ENCODE measurements around the gene PTPRD.

The PTPRD gene

DNA sequence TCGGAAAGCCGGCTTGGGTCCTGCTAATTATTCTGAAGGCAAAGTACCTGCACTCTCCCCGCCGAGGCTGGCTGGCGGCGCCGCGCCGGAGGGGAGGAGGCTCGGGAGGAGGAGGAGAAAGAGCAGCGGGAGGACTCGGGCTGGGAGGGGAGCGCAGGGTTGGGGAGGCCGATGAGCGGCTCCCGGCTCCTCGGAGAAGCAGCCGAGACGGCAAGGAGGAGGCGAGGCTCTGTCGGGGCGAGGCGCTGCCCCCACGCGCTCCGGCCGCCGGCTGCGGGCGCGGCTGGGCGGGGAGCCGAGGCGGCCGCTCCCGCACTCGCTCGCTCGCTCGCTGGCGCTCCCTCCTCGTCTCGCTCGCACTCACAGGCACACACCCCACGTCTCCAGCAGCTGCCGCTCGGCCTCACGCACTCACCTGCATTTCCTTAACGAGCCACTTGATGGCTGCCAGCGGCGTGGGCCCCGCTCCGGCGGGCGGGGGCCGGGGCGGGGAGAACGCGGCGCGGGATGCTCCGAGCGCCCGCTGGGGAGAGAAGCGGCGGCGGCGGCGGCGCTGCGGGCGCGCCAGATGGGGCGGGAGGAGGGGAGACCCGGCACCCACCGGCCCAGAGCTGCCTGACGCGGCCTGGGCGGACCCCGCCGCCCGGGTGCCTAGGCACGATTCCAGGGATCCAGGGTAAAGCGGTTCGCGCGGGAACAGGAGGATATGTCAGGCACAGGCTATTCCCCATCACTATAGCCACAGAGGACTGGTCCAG is at the start of gene PTPRD:
Gene PTPRD (minus strand): TSS at position 362 of the 758 bp plus-strand sequence.
- Histone ChIP-seq H3K9me3 (ENCODE audit: control insufficient read depth in 2 of 2, low read length in 2 of 2) (no peaks in the 10 kb centered on the region), H3K27ac (ENCODE audit: low read length) (no peak within 1 kb of the TSS), H3K27me3 (ENCODE audit: control insufficient read depth in 1 of 2, insufficient read depth in 2 of 2, low read length in 2 of 2) (peaks cover 17 to 46% of the 10 kb centered on the region in 2 donors), H3K4me1 (ENCODE audit: control insufficient read depth, insufficient read depth, low read length) (peaks cover 6% of the 10 kb centered on the region), H3K4me3 (ENCODE audit: low read length in 2 of 2) (peak within 1 kb of the TSS; percentile 57 to 65), H3K9ac (ENCODE audit: low read length in 2 of 2) (no peak within 1 kb of the TSS), H3K36me3 (ENCODE audit: control insufficient read depth in 2 of 2, insufficient read depth in 2 of 2, low read length in 2 of 2) (no peaks in the 10 kb centered on the region)

GRCh38 chr9:10661994-10662393 is 49.2 kb upstream of the PTPRD start:
- Histone ChIP-seq H3K4me1 (ENCODE audit: control insufficient read depth, insufficient read depth, low read length) (no peaks in the 10 kb centered on the region), H3K9me3 (ENCODE audit: control insufficient read depth in 2 of 2, low read length in 2 of 2) (no peaks in the 10 kb centered on the region), H3K9ac (ENCODE audit: low read length in 2 of 2) (no peak overlapping the region), H3K27me3 (ENCODE audit: control insufficient read depth in 1 of 2, insufficient read depth in 2 of 2, low read length in 2 of 2) (no peaks in the 10 kb centered on the region), H3K36me3 (ENCODE audit: control insufficient read depth in 2 of 2, insufficient read depth in 2 of 2, low read length in 2 of 2) (no peaks in the 10 kb centered on the region), H3K4me3 (ENCODE audit: low read length in 2 of 2) (no peak overlapping the region), H3K27ac (ENCODE audit: low read length) (no peak overlapping the region)

- Histone ChIP-seq H3K27ac (ENCODE audit: low read length) (no peak overlapping the region), H3K9me3 (ENCODE audit: control insufficient read depth in 2 of 2, low read length in 2 of 2) (no peaks in the 10 kb centered on the region), H3K9ac (ENCODE audit: low read length in 2 of 2) (no peak overlapping the region), H3K4me1 (ENCODE audit: control insufficient read depth, insufficient read depth, low read length) (no peaks in the 10 kb centered on the region), H3K4me3 (ENCODE audit: low read length in 2 of 2) (no peak overlapping the region), H3K27me3 (ENCODE audit: control insufficient read depth in 1 of 2, insufficient read depth in 2 of 2, low read length in 2 of 2) (no peaks in the 10 kb centered on the region), H3K36me3 (ENCODE audit: control insufficient read depth in 2 of 2, insufficient read depth in 2 of 2, low read length in 2 of 2) (no peaks in the 10 kb centered on the region)
These were observed 48.6 kb upstream of the PTPRD start for GRCh38 chr9:10661376-10661775.

DNA sequence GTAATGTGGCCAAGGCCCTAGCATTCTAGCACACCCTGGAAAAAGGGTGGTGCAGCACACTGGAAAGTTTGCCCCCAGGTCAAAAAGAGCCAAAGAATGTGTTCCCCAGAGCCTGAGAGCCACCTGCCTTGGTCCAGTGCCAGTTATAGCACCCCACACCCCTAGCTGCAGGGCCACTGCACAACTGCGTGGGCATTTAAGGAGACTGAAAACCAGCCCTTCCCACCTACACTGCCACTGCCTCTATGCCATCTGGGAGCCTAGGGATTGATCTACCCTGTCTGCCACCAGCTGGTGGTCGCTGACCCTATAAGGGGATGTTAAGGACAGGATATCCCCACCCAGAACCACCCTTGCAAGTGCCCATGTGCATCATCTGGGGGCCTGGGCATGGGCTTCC is 38.2 kb upstream of the PTPRD start:
- Histone ChIP-seq H3K27ac (ENCODE audit: low read length) (no peak overlapping the region), H3K9me3 (ENCODE audit: control insufficient read depth in 2 of 2, low read length in 2 of 2) (peaks cover 3 to 9% of the 10 kb centered on the region in 2 donors), H3K9ac (ENCODE audit: low read length in 2 of 2) (no peak overlapping the region), H3K36me3 (ENCODE audit: control insufficient read depth in 2 of 2, insufficient read depth in 2 of 2, low read length in 2 of 2) (no peaks in the 10 kb centered on the region), H3K27me3 (ENCODE audit: control insufficient read depth in 1 of 2, insufficient read depth in 2 of 2, low read length in 2 of 2) (no peaks in the 10 kb centered on the region), H3K4me3 (ENCODE audit: low read length in 2 of 2) (no peak overlapping the region), H3K4me1 (ENCODE audit: control insufficient read depth, insufficient read depth, low read length) (no peaks in the 10 kb centered on the region)

GRCh38 chr9:10649076-10649475 is 36.3 kb upstream of the PTPRD start:
- H3K36me3 ChIP-seq (ENCODE audit: control insufficient read depth in 2 of 2, insufficient read depth in 2 of 2, low read length in 2 of 2), result no peaks in the 10 kb centered on the region

DNA sequence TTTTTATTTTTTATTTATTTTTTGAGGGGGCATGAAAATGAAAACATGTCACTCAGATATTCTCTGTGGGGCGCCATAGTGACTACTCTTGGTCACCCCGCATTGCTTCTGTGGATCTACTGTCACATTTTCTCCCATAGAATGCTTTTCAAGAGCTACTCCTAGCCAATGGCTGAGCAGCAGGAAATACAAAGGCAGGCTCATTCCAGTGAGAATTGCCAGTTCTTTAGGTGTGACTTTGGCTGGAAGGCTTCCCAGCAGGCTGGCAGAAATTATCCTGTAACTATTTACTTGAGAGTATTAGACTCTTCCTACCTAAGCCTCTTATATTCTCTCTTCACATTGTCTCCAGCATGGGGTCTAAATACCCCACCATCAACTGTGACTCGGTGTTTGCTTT is 21.0 kb upstream of the PTPRD start:
- H3K36me3 ChIP-seq (ENCODE audit: control insufficient read depth in 2 of 2, insufficient read depth in 2 of 2, low read length in 2 of 2), result no peaks in the 10 kb centered on the region
- H3K4me3 ChIP-seq (ENCODE audit: low read length in 2 of 2), result no peak overlapping the region
- no peaks in the 10 kb centered on the region for H3K9me3 ChIP-seq (ENCODE audit: control insufficient read depth in 2 of 2, low read length in 2 of 2)
- no peaks in the 10 kb centered on the region for H3K27me3 ChIP-seq (ENCODE audit: control insufficient read depth in 1 of 2, insufficient read depth in 2 of 2, low read length in 2 of 2)
- no peaks in the 10 kb centered on the region for H3K4me1 ChIP-seq (ENCODE audit: control insufficient read depth, insufficient read depth, low read length)
- H3K9ac ChIP-seq (ENCODE audit: low read length in 2 of 2), result no peak overlapping the region
- H3K27ac ChIP-seq (ENCODE audit: low read length), result no peak overlapping the region

More at GRCh38 chr9:10649076-10649475, 36.3 kb upstream of the PTPRD start:
- Histone ChIP-seq H3K4me1 (ENCODE audit: control insufficient read depth, insufficient read depth, low read length) (no peaks in the 10 kb centered on the region), H3K27me3 (ENCODE audit: control insufficient read depth in 1 of 2, insufficient read depth in 2 of 2, low read length in 2 of 2) (no peaks in the 10 kb centered on the region), H3K4me3 (ENCODE audit: low read length in 2 of 2) (no peak overlapping the region), H3K9ac (ENCODE audit: low read length in 2 of 2) (no peak overlapping the region), H3K9me3 (ENCODE audit: control insufficient read depth in 2 of 2, low read length in 2 of 2) (peaks cover 3 to 9% of the 10 kb centered on the region in 2 donors), H3K27ac (ENCODE audit: low read length) (no peak overlapping the region)

DNA sequence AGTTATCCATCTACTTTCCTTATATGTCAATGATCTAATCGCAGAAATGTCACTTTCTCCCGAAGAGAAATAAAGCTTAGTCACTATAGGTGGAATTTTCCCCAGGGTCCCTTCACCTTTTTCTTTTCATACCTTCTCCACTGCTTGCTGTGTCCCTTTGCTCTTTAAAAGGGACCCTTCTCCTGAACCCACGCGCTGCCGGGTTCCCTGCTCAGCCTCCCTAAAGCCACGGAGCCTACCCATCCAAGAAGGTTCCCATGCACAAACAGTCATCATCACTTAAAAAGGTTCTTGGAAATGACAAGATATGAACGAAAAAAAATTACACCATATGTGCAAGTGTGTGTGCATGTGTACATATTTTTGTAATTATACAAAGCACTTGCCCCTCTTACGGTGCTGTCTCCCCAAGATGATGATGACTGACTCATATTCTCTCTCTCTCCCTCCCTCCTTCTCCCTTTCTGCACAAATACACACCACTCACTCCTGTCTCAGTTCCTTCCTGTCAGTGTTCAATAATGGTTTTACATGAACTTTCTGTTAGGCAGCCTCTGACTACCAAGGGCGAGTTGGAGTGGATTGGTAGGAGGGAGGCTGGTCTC is 1.5 kb upstream of the PTPRD start:
- no peak overlapping the region for H3K27ac ChIP-seq (ENCODE audit: low read length)
- no peak overlapping the region for H3K4me3 ChIP-seq (ENCODE audit: low read length in 2 of 2)
- no peaks in the 10 kb centered on the region for H3K9me3 ChIP-seq (ENCODE audit: control insufficient read depth in 2 of 2, low read length in 2 of 2)
- H3K36me3 ChIP-seq (ENCODE audit: control insufficient read depth in 2 of 2, insufficient read depth in 2 of 2, low read length in 2 of 2), result no peaks in the 10 kb centered on the region
- peaks cover 19 to 46% of the 10 kb centered on the region in 2 donors for H3K27me3 ChIP-seq (ENCODE audit: control insufficient read depth in 1 of 2, insufficient read depth in 2 of 2, low read length in 2 of 2)
- peaks cover 6% of the 10 kb centered on the region for H3K4me1 ChIP-seq (ENCODE audit: control insufficient read depth, insufficient read depth, low read length)
- H3K9ac ChIP-seq (ENCODE audit: low read length in 2 of 2), result no peak overlapping the region

DNA sequence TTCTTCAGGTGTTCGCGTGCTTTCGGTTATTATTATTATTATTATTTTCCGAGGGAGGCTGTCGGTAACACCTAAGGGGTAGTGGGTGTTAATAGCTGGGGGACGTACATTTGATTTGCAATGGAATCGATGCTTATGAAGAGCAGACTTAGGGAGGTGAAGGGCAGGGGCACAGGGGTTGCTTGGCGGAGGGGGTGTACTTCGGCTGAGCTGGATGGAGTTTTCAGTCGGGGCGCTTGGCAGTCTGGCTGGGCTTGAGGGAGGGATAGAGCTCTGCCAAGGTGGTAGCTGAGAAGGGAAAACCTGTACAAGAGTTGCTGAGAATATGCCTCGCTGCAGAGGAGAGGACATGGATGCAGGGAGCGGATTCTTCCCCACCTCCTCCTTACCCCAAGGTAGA is 617 bp upstream of the PTPRD start:
- H3K4me3 ChIP-seq (ENCODE audit: low read length in 2 of 2), result peak overlapping the region; percentile 36 to 57
- H3K27ac ChIP-seq (ENCODE audit: low read length), result no peak overlapping the region
- no peak overlapping the region for H3K9ac ChIP-seq (ENCODE audit: low read length in 2 of 2)

DNA sequence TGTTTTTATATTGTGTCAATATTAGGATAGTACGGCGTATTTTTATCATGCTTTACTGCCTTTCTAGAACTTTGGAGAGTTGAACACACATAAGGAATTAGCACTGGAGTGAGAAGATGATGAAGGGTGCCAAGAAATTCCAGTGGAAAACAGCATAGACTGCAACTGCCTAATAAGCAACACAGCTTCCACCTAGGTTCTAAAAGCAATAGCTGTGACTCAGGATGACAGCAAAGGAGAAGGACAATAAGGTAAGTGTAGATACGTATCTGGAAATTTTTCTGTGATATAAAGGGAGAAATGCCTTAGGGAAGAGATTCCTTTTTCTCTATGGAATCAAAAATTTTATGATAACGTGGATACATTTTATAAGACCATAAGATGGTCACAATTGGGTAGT is 7.4 kb downstream of the PTPRD start:
- no peak overlapping the region for H3K4me3 ChIP-seq (ENCODE audit: low read length in 2 of 2)

More for the DNA sequence above, 617 bp upstream of the PTPRD start:
- Histone ChIP-seq H3K27me3 (ENCODE audit: control insufficient read depth in 1 of 2, insufficient read depth in 2 of 2, low read length in 2 of 2) (peaks cover 17 to 46% of the 10 kb centered on the region in 2 donors), H3K9me3 (ENCODE audit: control insufficient read depth in 2 of 2, low read length in 2 of 2) (no peaks in the 10 kb centered on the region), H3K4me1 (ENCODE audit: control insufficient read depth, insufficient read depth, low read length) (peaks cover 6% of the 10 kb centered on the region), H3K36me3 (ENCODE audit: control insufficient read depth in 2 of 2, insufficient read depth in 2 of 2, low read length in 2 of 2) (no peaks in the 10 kb centered on the region)

DNA sequence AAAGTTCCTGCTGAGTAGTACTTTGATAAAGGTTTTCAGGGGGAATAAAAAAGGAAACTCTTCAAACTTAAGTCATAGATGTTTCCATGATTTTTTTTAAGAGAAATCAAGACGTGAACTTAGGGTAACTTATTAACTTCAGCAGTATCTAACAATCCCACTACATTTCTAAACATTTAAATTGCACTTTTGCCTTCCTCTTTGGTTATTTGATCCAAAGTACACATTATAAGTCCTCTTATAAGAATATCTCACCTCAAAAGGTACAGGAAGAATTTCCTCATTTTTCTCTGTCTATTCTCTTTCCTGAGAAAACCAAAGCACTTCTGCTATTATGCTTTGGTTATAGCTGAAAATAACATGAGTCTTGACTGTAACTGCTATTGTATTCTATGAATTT is 7.9 kb downstream of the PTPRD start:
- H3K27me3 ChIP-seq (ENCODE audit: control insufficient read depth in 1 of 2, insufficient read depth in 2 of 2, low read length in 2 of 2), result no peaks in the 10 kb centered on the region
- no peak overlapping the region for H3K4me3 ChIP-seq (ENCODE audit: low read length in 2 of 2)

More for the DNA sequence above, 7.4 kb downstream of the PTPRD start:
- H3K9me3 ChIP-seq (ENCODE audit: control insufficient read depth in 2 of 2, low read length in 2 of 2), result no peaks in the 10 kb centered on the region
- H3K27me3 ChIP-seq (ENCODE audit: control insufficient read depth in 1 of 2, insufficient read depth in 2 of 2, low read length in 2 of 2), result no peaks in the 10 kb centered on the region
- no peaks in the 10 kb centered on the region for H3K4me1 ChIP-seq (ENCODE audit: control insufficient read depth, insufficient read depth, low read length)
- H3K27ac ChIP-seq (ENCODE audit: low read length), result no peak overlapping the region
- H3K36me3 ChIP-seq (ENCODE audit: control insufficient read depth in 2 of 2, insufficient read depth in 2 of 2, low read length in 2 of 2), result no peaks in the 10 kb centered on the region
- H3K9ac ChIP-seq (ENCODE audit: low read length in 2 of 2), result no peak overlapping the region

DNA sequence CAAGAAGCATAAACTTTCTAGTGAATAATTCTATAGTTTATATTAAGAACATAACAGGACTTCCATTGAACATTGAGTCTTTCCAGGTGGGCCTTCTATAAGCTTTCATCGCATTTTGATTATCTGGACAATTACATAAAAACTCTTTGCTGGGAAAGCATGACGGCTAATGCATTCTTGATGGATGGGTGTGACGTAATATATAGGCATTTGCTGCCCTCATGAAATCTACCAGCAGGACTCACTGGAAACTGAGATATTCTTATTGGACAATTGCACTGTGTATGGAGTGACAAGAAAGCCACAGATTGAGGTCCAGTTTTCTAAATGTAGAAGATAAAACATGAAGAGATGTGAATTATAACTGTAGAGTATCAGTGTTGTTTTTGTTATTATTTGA is 15.0 kb downstream of the PTPRD start:
- no peaks in the 10 kb centered on the region for H3K9me3 ChIP-seq (ENCODE audit: control insufficient read depth in 2 of 2, low read length in 2 of 2)
- H3K36me3 ChIP-seq (ENCODE audit: control insufficient read depth in 2 of 2, insufficient read depth in 2 of 2, low read length in 2 of 2), result no peaks in the 10 kb centered on the region
- no peaks in the 10 kb centered on the region for H3K27me3 ChIP-seq (ENCODE audit: control insufficient read depth in 1 of 2, insufficient read depth in 2 of 2, low read length in 2 of 2)
- no peaks in the 10 kb centered on the region for H3K4me1 ChIP-seq (ENCODE audit: control insufficient read depth, insufficient read depth, low read length)
- H3K27ac ChIP-seq (ENCODE audit: low read length), result no peak overlapping the region
- H3K9ac ChIP-seq (ENCODE audit: low read length in 2 of 2), result no peak overlapping the region
- H3K4me3 ChIP-seq (ENCODE audit: low read length in 2 of 2), result no peak overlapping the region

More for the DNA sequence above, 7.9 kb downstream of the PTPRD start:
- H3K36me3 ChIP-seq (ENCODE audit: control insufficient read depth in 2 of 2, insufficient read depth in 2 of 2, low read length in 2 of 2), result no peaks in the 10 kb centered on the region
- no peak overlapping the region for H3K9ac ChIP-seq (ENCODE audit: low read length in 2 of 2)
- no peaks in the 10 kb centered on the region for H3K9me3 ChIP-seq (ENCODE audit: control insufficient read depth in 2 of 2, low read length in 2 of 2)
- no peaks in the 10 kb centered on the region for H3K4me1 ChIP-seq (ENCODE audit: control insufficient read depth, insufficient read depth, low read length)
- no peak overlapping the region for H3K27ac ChIP-seq (ENCODE audit: low read length)
